IPS-18c (cell line): ENCODE data around the gene SLC25A41.
"Not testable (repeated sequence)": the region's sequence is repeated elsewhere in the genome, so short reads cannot be mapped to it uniquely, and the experiment has no call there.

Experiments
- H3K4me3 ChIP-seq: 2 replicates; pipeline ENCODE4 v1.7.0; 2013; ENCODE audit warnings: low read depth, mild to moderate bottlenecking, low read length, moderate library complexity; ENCODE audit not compliant: insufficient read depth
- H3K9me3 ChIP-seq: one replicate; pipeline ENCODE4 v1.6.1; 2013; ENCODE audit warnings: mild to moderate bottlenecking, low read length, moderate library complexity; ENCODE audit not compliant: control insufficient read depth, insufficient read depth

SLC25A41 gene

DNA sequence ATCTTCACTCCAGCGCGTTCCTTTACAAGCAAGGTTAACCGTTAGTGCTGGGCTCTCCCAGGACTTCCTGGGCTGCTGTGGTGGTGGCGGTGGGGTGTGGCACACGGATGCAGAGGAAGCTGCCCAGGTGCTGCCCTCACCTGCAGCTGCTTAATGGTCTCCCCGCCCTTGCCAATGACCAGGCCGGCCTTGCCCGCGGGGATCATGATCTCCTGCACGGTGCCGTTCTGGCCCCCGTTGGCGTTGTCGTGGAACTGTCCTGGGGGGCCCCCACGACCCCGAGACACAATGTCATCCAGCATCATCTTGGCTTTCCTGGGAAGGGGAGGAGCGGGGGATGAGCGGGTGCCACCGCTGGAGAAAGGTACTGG is 15.0 kb downstream of the SLC25A41 start:
- Histone ChIP-seq H3K9me3 (no peaks in the 10 kb centered on the region), H3K4me3 (no peak overlapping the region)

- Histone ChIP-seq H3K9me3 (no peaks in the 10 kb centered on the region), H3K4me3 (no peak overlapping the region)
These were observed 15.6 kb downstream of the SLC25A41 start for GRCh38 chr19:6417713-6418561.

- Histone ChIP-seq H3K4me3 (no peak overlapping the region), H3K9me3 (no peaks in the 10 kb centered on the region)
These were observed 16.7 kb downstream of the SLC25A41 start for GRCh38 chr19:6416658-6417405.

DNA sequence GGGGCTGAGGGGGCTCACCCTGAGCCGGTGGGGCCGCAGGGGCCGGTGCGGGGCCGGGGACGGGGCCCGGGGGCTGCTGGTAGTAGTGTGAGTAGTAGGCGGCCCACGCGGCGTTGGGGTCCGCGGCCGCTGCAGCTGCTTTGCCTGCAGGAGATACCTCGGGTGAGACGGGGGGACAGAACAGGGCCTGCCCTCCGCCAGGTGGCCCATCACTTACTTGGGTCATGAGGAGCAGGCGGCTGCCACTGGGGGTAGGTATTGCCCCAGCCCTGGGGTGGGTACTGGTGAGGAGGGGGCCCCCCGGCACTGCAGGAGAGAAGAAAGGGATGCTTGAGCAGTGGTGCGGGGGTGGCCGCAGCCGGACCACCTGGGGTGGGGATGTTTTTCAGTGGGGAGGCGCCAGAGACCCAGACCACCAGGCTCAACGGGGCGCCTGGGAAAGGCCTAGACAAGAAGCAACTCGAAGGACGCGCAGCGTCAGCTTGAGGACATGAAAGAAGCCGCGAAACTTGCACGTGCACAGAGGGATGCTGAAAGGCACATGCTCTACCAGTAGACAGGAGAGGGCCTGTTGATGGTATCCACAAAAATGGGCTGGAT is 17.9 kb downstream of the SLC25A41 start:
- Histone ChIP-seq H3K9me3 (no peaks in the 10 kb centered on the region), H3K4me3 (no peak overlapping the region)

- no peaks in the 10 kb centered on the region for H3K9me3 ChIP-seq
- H3K4me3 ChIP-seq: no peak overlapping the region
These were observed 18.6 kb downstream of the SLC25A41 start for GRCh38 chr19:6414793-6415590.

DNA sequence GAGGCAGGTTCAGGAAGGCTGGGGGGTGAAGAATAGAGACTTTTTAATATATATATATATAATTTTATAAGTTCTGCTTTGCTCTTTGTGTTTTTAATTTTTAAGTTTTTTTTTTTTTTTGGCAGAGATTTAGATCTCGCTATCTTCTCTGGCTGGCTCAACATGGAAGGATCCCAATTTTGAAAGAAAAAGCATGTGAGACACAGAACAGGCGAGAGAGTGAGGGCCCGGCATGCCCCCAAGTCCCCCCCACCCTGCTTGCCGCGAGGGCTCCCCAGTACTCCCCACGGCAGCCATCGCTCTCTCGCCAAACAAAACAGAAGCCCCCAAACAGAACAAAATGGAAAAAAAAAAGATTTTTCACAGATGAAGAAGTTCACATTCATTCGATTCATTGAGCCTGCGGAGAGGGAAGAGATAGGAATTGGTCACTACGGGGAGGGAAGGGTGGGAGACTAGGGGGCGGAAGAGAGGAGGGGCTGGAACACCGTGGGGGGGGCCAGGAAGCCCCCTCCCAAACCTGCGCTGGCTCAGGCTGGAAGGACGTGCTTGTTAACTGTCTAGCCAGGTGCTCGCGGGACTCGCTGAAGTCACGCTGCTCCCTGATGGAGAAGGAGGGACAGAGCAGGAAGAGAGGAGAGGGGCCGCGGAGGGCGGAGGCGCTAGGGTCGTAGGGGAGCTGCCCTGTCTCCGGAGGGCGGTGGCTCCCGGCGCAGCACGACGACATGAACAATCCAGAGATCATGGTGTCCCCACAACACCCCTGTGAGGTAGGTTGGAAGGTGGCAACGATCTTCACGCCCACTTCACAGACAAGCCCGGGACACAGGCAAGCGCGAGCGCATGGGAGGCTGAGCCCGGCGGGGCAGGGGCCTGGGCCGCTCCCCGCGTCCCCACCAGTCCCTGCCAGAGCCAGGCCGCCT is 19.6 kb downstream of the SLC25A41 start:
- no peaks in the 10 kb centered on the region for H3K9me3 ChIP-seq

DNA sequence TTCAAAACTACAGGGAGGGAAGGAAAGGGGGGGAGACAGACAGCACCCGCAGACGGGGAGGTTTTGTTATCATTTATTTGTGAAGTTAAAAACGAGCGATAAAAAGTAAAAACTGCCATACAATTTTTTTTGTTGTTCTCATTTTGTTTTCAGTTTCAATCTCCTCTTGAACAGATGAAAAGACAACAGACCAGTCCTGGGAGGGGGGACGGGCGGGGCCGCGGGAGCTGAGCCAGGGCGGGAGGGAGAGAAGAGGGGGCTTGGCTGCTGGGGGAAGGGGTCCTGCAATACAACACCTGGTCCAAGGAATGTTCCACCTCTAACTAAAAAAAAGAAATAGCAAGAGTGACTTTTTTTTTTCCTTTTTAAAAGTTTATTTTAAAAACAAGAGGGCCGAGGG is 20.3 kb downstream of the SLC25A41 start:
- no peaks in the 10 kb centered on the region for H3K9me3 ChIP-seq
- H3K4me3 ChIP-seq: no peak overlapping the region

More for the DNA sequence above, 19.6 kb downstream of the SLC25A41 start:
- H3K4me3 ChIP-seq: no peak overlapping the region

- no peaks in the 10 kb centered on the region for H3K9me3 ChIP-seq
- no peak overlapping the region for H3K4me3 ChIP-seq
These were observed 21.0 kb downstream of the SLC25A41 start for GRCh38 chr19:6412447-6413091.

GRCh38 chr19:6412061-6412446 is 21.5 kb downstream of the SLC25A41 start:
- no peaks in the 10 kb centered on the region for H3K9me3 ChIP-seq
- no peak overlapping the region for H3K4me3 ChIP-seq

DNA sequence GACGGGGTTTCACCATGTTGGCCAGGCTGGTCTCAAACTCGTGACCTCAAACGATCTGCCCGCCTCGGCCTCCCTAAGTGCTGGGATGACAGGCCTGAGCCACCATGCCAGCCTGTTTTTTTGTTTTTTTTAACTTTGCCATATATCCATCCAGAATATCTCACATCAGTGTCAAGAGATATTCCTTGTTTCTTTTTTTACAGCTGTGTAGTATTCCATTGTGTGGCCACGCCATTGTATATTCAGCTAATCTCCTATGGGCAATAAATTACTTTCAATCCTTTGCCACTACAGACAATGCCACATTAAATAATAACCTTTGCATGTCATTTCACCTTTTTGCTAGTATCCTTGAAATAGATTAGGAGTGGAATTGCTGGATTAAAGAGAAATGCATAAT is 24.2 kb downstream of the SLC25A41 start:
- Histone ChIP-seq H3K9me3 (no peaks in the 10 kb centered on the region), H3K4me3 (no peak overlapping the region)

DNA sequence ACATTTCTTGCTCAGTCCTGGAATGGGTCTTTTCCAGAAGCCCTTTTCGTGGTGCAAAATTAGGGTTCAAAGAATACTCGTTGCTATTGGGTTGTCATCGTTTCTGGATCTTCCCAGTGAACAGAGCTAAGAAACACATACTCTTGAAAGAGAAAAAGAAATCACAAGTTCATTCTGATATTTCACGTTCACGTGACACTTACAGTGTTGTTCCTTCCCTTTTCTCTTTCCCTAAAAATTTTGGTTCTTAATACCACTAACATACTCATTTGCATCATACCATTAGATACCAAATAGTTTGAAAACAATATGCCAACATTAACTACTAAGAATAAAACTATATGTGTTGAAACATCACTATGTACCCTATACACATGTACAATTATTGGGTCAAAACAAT is 27.2 kb downstream of the SLC25A41 start:
- H3K9me3 ChIP-seq: no peaks in the 10 kb centered on the region

GRCh38 chr19:6402837-6403608 is 30.5 kb downstream of the SLC25A41 start:
- no peak overlapping the region for H3K4me3 ChIP-seq

More for the DNA sequence above, 27.2 kb downstream of the SLC25A41 start:
- H3K4me3 ChIP-seq: no peak overlapping the region

GRCh38 chr19:6402058-6402457 is 31.5 kb downstream of the SLC25A41 start:
- Histone ChIP-seq H3K4me3 (no peak overlapping the region), H3K9me3 (no peaks in the 10 kb centered on the region)

More at GRCh38 chr19:6402837-6403608, 30.5 kb downstream of the SLC25A41 start:
- no peaks in the 10 kb centered on the region for H3K9me3 ChIP-seq

- H3K9me3 ChIP-seq, H3K4me3 ChIP-seq: not testable (repeated sequence)
These were observed 33.3 kb downstream of the SLC25A41 start for GRCh38 chr19:6400062-6400944.
